ENCODE data around the gene DYNC2H1.

Gene DYNC2H1

GRCh38 chr11:103325686-103326069 is 216.5 kb downstream of the DYNC2H1 start:
- no peak overlapping the region for H2BK12ac ChIP-seq (ENCODE audit: low read length)
- no peaks in the 10 kb centered on the region for H3K79me1 ChIP-seq (ENCODE audit: low read depth, low read length)
- H3K36me3 ChIP-seq (replicated peaks in 1 of 2; ENCODE audit: control insufficient read depth in 2 of 2, insufficient read depth in 2 of 2, low read length in 2 of 2), result peaks cover 0 to 29% of the 10 kb centered on the region in 2 donors
- H3K9ac ChIP-seq (ENCODE audit: low read depth, low read length, poor library complexity), result no peak overlapping the region
- H3K4ac ChIP-seq (ENCODE audit: low read length), result no peak overlapping the region
- no peak overlapping the region for H2BK15ac ChIP-seq (ENCODE audit: low read length)
- no peak overlapping the region for H2BK120ac ChIP-seq (ENCODE audit: low read depth, low read length)
- H3K4me2 ChIP-seq (ENCODE audit: insufficient read depth, low read length, poor library complexity, severe bottlenecking), result no peak overlapping the region
- no peak overlapping the region for H2BK5ac ChIP-seq (ENCODE audit: low read length)
- WGBS, 2 donors (ENCODE audit: extremely low coverage in 2 of 2, insufficient read length in 2 of 2, insufficient replicate concordance in 1 of 2), result no CpG with 5 or more reads among the region's 7 CpGs
- H3K27ac ChIP-seq (replicated peaks; ENCODE audit: low read length), result no peak overlapping the region
- no peak overlapping the region for H4K8ac ChIP-seq (ENCODE audit: low read depth, low read length)
- H3K4me1 ChIP-seq (ENCODE audit: control insufficient read depth in 2 of 2, insufficient read depth in 1 of 2, low read depth in 1 of 2, low read length in 2 of 2), result peaks cover 2 to 4% of the 10 kb centered on the region in 2 donors
- H2AK5ac ChIP-seq (ENCODE audit: low read depth, low read length), result no peak overlapping the region
- no peak overlapping the region for H3K14ac ChIP-seq (ENCODE audit: low read length)
- no peaks in the 10 kb centered on the region for H3K27me3 ChIP-seq (ENCODE audit: control insufficient read depth in 3 of 3, insufficient read depth in 3 of 3, low read depth in 1 of 3, low read length in 3 of 3)
- DNase-seq (ENCODE audit: low spot score), result peak; percentile 12
- peak overlapping the region; percentile 79 for H2AFZ ChIP-seq (ENCODE audit: low read length)
- H3K4me3 ChIP-seq (ENCODE audit: low read length in 2 of 2), result no peak overlapping the region
- no peak overlapping the region for H3K18ac ChIP-seq (ENCODE audit: low read length)
- no peaks in the 10 kb centered on the region for H3K9me3 ChIP-seq (replicated peaks in 1 of 2; ENCODE audit: control insufficient read depth in 2 of 2, insufficient read depth in 1 of 2, low read depth in 1 of 2, low read length in 2 of 2)
- H4K91ac ChIP-seq (ENCODE audit: low read depth, low read length, poor library complexity), result no peak overlapping the region
- H3K23ac ChIP-seq (ENCODE audit: low read depth, low read length, poor library complexity), result no peak overlapping the region

GRCh38 chr11:103326070-103326794 is 217.0 kb downstream of the DYNC2H1 start:
- Histone ChIP-seq H3K4me3 (ENCODE audit: low read length in 2 of 2) (no peak overlapping the region), H4K91ac (ENCODE audit: low read depth, low read length, poor library complexity) (no peak overlapping the region), H4K8ac (ENCODE audit: low read depth, low read length) (peak overlapping the region; percentile 43), H2BK12ac (ENCODE audit: low read length) (no peak overlapping the region), H2AFZ (ENCODE audit: low read length) (peak overlapping the region; percentile 79), H3K36me3 (replicated peaks in 1 of 2; ENCODE audit: control insufficient read depth in 2 of 2, insufficient read depth in 2 of 2, low read length in 2 of 2) (peaks cover 0 to 26% of the 10 kb centered on the region in 2 donors), H3K4ac (ENCODE audit: low read length) (no peak overlapping the region), H2AK5ac (ENCODE audit: low read depth, low read length) (peak overlapping the region; percentile 89), H3K27ac (replicated peaks; ENCODE audit: low read length) (no peak overlapping the region), H3K9me3 (replicated peaks in 1 of 2; ENCODE audit: control insufficient read depth in 2 of 2, insufficient read depth in 1 of 2, low read depth in 1 of 2, low read length in 2 of 2) (no peaks in the 10 kb centered on the region), H3K9ac (ENCODE audit: low read depth, low read length, poor library complexity) (no peak overlapping the region), H2BK15ac (ENCODE audit: low read length) (peak overlapping the region; percentile 1), H3K18ac (ENCODE audit: low read length) (peak overlapping the region; percentile 87), H2BK120ac (ENCODE audit: low read depth, low read length) (no peak overlapping the region), H3K79me1 (ENCODE audit: low read depth, low read length) (no peaks in the 10 kb centered on the region), H3K14ac (ENCODE audit: low read length) (peak overlapping the region; percentile 71), H3K4me1 (ENCODE audit: control insufficient read depth in 2 of 2, insufficient read depth in 1 of 2, low read depth in 1 of 2, low read length in 2 of 2) (peaks cover 2 to 4% of the 10 kb centered on the region in 2 donors), H3K4me2 (ENCODE audit: insufficient read depth, low read length, poor library complexity, severe bottlenecking) (no peak overlapping the region), H2BK5ac (ENCODE audit: low read length) (no peak overlapping the region), H3K27me3 (ENCODE audit: control insufficient read depth in 3 of 3, insufficient read depth in 3 of 3, low read depth in 1 of 3, low read length in 3 of 3) (no peaks in the 10 kb centered on the region), H3K23ac (ENCODE audit: low read depth, low read length, poor library complexity) (peak overlapping the region; percentile 34)
- WGBS, 2 donors (ENCODE audit: extremely low coverage in 2 of 2, insufficient read length in 2 of 2, insufficient replicate concordance in 1 of 2), result no CpG with 5 or more reads among the region's 25 CpGs
- DNase-seq (ENCODE audit: low spot score), result peak; percentile 73

- Histone ChIP-seq H3K9me3 (replicated peaks in 1 of 2; ENCODE audit: control insufficient read depth in 2 of 2, insufficient read depth in 1 of 2, low read depth in 1 of 2, low read length in 2 of 2) (no peaks in the 10 kb centered on the region), H2AK5ac (ENCODE audit: low read depth, low read length) (no peak overlapping the region), H2BK120ac (ENCODE audit: low read depth, low read length) (no peak overlapping the region), H3K4me1 (ENCODE audit: control insufficient read depth in 2 of 2, insufficient read depth in 1 of 2, low read depth in 1 of 2, low read length in 2 of 2) (peaks cover 2 to 4% of the 10 kb centered on the region in 2 donors), H4K91ac (ENCODE audit: low read depth, low read length, poor library complexity) (no peak overlapping the region), H3K23ac (ENCODE audit: low read depth, low read length, poor library complexity) (no peak overlapping the region), H3K27me3 (ENCODE audit: control insufficient read depth in 3 of 3, insufficient read depth in 3 of 3, low read depth in 1 of 3, low read length in 3 of 3) (no peaks in the 10 kb centered on the region), H4K8ac (ENCODE audit: low read depth, low read length) (no peak overlapping the region), H3K27ac (replicated peaks; ENCODE audit: low read length) (no peak overlapping the region), H2BK12ac (ENCODE audit: low read length) (no peak overlapping the region), H3K4me2 (ENCODE audit: insufficient read depth, low read length, poor library complexity, severe bottlenecking) (no peak overlapping the region), H3K14ac (ENCODE audit: low read length) (no peak overlapping the region), H3K79me1 (ENCODE audit: low read depth, low read length) (no peaks in the 10 kb centered on the region), H2AFZ (ENCODE audit: low read length) (no peak overlapping the region), H3K18ac (ENCODE audit: low read length) (no peak overlapping the region), H3K9ac (ENCODE audit: low read depth, low read length, poor library complexity) (no peak overlapping the region), H3K4ac (ENCODE audit: low read length) (no peak overlapping the region), H3K4me3 (ENCODE audit: low read length in 2 of 2) (no peak overlapping the region), H3K36me3 (replicated peaks in 1 of 2; ENCODE audit: control insufficient read depth in 2 of 2, insufficient read depth in 2 of 2, low read length in 2 of 2) (peaks cover 0 to 20% of the 10 kb centered on the region in 2 donors), H2BK15ac (ENCODE audit: low read length) (no peak overlapping the region), H2BK5ac (ENCODE audit: low read length) (no peak overlapping the region)
- 100% methylated on average over 2 of the region's 5 CpGs; no CpG with 5 or more reads in 1 of the 2 donors for WGBS, 2 donors (ENCODE audit: extremely low coverage in 2 of 2, insufficient read length in 2 of 2, insufficient replicate concordance in 1 of 2)
- DNase-seq (ENCODE audit: low spot score), result no peak
Measured at GRCh38 chr11:103327721-103328120, 218.5 kb downstream of the DYNC2H1 start.

- no peak overlapping the region for H2BK15ac ChIP-seq (ENCODE audit: low read length)
- H3K79me1 ChIP-seq (ENCODE audit: low read depth, low read length), result no peaks in the 10 kb centered on the region
- H3K27ac ChIP-seq (replicated peaks; ENCODE audit: low read length), result no peak overlapping the region
Measured at GRCh38 chr11:103332409-103332808, 223.2 kb downstream of the DYNC2H1 start.

More at GRCh38 chr11:103332409-103332808, 223.2 kb downstream of the DYNC2H1 start:
- no peak overlapping the region for H3K4me3 ChIP-seq (ENCODE audit: low read length in 2 of 2)
- H3K4me2 ChIP-seq (ENCODE audit: insufficient read depth, low read length, poor library complexity, severe bottlenecking), result no peak overlapping the region
- no peak overlapping the region for H3K9ac ChIP-seq (ENCODE audit: low read depth, low read length, poor library complexity)
- H3K36me3 ChIP-seq (replicated peaks in 1 of 2; ENCODE audit: control insufficient read depth in 2 of 2, insufficient read depth in 2 of 2, low read length in 2 of 2), result no peaks in the 10 kb centered on the region
- DNase-seq (ENCODE audit: low spot score), result no peak
- H2AK5ac ChIP-seq (ENCODE audit: low read depth, low read length), result no peak overlapping the region
- H4K91ac ChIP-seq (ENCODE audit: low read depth, low read length, poor library complexity), result no peak overlapping the region
- no peak overlapping the region for H3K23ac ChIP-seq (ENCODE audit: low read depth, low read length, poor library complexity)
- no peak overlapping the region for H4K8ac ChIP-seq (ENCODE audit: low read depth, low read length)
- no peak overlapping the region for H2BK12ac ChIP-seq (ENCODE audit: low read length)
- no peaks in the 10 kb centered on the region for H3K4me1 ChIP-seq (ENCODE audit: control insufficient read depth in 2 of 2, insufficient read depth in 1 of 2, low read depth in 1 of 2, low read length in 2 of 2)
- H3K4ac ChIP-seq (ENCODE audit: low read length), result no peak overlapping the region
- H3K9me3 ChIP-seq (replicated peaks in 1 of 2; ENCODE audit: control insufficient read depth in 2 of 2, insufficient read depth in 1 of 2, low read depth in 1 of 2, low read length in 2 of 2), result no peaks in the 10 kb centered on the region
- H3K18ac ChIP-seq (ENCODE audit: low read length), result no peak overlapping the region
- H3K27me3 ChIP-seq (ENCODE audit: control insufficient read depth in 3 of 3, insufficient read depth in 3 of 3, low read depth in 1 of 3, low read length in 3 of 3), result no peaks in the 10 kb centered on the region
- no CpG with 5 or more reads among the region's 6 CpGs for WGBS, 2 donors (ENCODE audit: extremely low coverage in 2 of 2, insufficient read length in 2 of 2, insufficient replicate concordance in 1 of 2)
- no peak overlapping the region for H2AFZ ChIP-seq (ENCODE audit: low read length)
- no peak overlapping the region for H3K14ac ChIP-seq (ENCODE audit: low read length)
- H2BK120ac ChIP-seq (ENCODE audit: low read depth, low read length), result no peak overlapping the region
- H2BK5ac ChIP-seq (ENCODE audit: low read length), result no peak overlapping the region

Data from neuronal stem cell (in vitro differentiated cells).